GM11168 (cell line): ENCODE results near the gene RRP12.
"Not testable (repeated sequence)": the region's sequence is repeated elsewhere in the genome, so short reads cannot be mapped to it uniquely, and the experiment has no call there.

Experiments
- in situ Hi-C: fragments of 300-500 bp; cut with MboI; formaldehyde crosslinking; loops from one replicate; pipeline ENCODE4 v1.12.0; 2022; ENCODE audit warnings: low sequenced_read_pairs; ENCODE audit not compliant: unreplicated experiment

RRP12 gene

DNA sequence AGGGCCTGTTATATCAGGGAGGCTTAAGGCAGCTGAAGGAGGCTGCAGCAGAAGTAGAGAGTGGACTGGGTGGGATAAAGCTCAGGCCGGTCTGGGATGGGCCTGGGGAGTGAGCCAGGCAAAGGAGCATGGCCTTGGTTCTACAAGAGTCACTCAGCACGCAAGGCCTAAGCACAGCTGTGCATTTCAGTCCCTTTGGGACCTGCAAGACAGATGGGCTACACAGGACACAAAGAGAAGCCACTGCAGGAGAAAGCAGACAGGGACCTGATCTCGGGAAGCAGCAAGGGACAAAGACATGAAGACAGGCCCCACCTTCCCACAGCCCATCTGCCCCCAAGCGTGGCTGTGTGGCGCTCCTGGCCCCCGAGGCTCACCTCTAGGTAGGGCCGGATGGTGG is 29.4 kb downstream of the RRP12 start:
- in situ Hi-C loops, result no loop called here

DNA sequence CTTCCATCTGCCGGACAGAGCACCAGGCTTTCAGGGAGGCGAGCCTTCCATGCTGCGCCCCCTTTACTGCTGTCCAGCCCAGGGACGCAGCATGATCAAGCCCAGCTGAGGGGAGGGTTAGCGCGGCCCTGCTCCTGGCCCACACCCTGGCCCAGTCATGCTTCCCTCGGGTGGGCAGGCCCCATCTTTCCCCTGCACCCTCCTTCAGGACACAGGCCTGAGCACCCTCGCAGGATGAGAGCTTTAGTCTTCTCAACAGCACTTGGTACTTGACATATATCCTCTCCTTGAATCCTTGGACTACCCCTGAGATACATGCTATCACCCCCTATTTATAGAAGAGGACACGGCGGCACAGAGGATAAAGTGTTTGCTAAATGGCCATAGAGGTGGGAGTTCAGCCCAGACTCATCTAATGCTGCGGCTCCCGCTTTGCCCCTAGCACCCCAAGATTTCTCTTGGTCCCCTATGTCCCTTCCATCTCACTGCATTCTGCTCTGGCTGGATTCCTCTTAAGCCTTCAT is 34.0 kb downstream of the RRP12 start:
- in situ Hi-C loops, result no loop called here

DNA sequence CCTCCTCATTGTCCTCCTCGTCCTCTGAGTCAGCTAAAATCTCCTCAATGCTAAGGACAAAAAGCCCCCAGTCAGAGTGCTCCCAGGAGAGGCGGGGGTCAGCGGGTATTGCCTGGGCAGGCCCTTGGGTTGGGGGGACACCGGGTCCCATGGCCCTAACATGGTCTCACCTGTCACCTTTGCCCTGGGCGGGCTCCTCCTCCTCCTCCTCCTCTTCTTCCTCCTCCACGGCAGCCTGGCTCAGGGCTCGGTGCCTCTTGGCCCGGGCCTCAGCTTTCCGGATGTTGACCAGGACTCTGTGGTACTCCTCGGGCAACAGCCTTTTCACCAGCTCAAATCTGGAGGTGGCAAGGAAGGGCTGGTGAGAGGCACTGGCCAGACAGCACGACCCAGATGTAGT is 34.6 kb downstream of the RRP12 start:
- in situ Hi-C loops, result no loop called here

DNA sequence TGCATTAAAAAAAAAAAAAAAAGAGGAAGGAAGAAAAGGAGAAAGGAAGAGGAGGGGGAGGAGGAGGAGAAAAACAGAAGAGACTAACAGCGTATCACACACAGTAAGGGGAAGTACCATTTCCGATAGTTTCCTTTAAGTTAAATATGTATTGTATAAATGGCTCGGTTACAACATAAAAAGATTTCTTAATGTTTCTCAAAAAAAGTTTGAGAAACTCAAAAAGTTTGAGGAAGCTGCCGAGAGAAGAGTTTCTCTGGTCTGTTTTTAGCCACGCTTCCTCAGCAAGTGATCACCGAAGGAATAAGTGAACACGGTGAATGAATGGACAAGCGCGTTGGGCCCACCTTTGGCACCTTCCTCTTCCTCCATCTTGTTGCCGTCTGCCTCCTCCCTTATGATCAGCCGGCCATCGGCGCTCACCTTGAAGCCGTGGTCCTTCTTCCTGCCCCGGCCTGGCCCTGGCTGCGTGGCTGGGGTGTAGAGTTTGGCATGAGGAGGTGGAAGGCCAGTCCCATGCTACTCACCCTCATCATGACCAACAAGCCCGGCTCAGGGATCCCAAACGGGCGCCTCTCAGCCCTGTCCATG is 35.3 kb downstream of the RRP12 start:
- in situ Hi-C loops, result no loop called here

DNA sequence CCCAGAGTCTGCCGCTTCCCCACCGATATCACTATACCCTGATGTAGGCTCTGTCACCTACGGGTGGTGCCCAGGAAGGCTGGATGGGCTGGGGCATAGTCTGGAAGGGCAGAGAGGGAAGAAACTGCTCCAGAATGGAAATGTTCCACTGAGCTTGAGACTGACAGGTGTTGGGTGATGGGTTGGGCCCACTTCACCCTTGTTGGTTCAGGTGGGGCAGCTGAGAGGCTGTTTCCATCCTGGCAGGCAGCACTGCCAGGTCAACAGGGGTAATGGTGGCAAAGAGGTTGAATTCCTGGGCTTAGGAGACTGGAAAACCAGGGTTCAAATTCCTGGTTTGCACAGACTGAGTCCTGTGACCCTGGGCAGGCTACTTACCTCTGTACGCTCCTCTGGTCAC is 38.1 kb downstream of the RRP12 start:
- in situ Hi-C loops, result no loop called here

DNA sequence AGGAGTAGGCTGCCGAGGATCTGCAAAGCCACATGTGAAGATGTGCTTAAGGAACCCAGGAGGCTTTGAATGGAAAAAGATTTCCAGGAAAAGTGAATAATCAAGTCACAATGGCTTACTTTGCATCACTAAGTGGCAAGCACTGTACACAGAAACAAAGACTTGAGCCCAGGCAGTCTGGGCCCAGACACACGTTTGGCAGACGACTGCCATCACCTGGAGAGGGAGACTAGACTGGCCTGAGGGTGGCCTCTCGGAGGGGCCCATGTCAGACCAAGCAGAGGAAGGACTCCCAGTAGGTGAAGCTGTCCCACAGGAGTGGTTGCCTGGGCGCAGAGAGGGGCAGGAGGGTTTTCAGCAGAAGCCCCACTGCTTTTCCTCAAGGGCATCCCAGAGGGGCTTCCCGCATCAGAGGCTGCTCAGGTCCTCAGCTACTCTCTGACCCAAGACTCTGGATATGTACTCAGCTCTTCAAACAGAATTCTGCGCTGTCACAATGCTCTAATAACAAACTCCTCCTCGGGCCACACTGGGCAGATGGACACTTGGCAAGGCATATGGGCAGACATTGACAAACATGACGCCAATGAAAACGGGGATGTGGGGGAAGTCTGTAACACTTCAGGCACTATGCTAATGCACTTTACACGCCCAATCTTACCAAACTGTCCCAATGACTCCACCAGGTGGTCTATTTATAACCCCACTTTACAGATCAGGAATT is 38.7 kb downstream of the RRP12 start:
- in situ Hi-C loops, result no loop called here

DNA sequence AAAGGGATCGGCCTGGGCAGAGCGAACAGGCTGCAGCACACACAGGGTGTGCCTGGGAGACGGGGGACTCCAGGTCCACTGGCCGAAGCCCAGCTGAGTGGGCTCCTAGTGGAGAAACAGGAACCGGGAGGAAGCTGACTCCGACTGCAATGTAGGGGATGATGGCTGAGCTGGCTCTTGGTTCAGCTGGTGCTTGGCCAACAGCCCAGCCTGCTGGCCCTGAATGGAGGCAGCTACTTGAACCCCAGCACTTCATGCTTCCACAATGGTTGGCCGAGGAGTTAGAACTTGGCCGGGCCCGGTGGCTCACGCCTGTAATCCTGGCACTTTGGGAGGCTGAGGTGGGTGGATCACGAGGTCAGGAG is 39.6 kb downstream of the RRP12 start:
- in situ Hi-C loops, result no loop called here

DNA sequence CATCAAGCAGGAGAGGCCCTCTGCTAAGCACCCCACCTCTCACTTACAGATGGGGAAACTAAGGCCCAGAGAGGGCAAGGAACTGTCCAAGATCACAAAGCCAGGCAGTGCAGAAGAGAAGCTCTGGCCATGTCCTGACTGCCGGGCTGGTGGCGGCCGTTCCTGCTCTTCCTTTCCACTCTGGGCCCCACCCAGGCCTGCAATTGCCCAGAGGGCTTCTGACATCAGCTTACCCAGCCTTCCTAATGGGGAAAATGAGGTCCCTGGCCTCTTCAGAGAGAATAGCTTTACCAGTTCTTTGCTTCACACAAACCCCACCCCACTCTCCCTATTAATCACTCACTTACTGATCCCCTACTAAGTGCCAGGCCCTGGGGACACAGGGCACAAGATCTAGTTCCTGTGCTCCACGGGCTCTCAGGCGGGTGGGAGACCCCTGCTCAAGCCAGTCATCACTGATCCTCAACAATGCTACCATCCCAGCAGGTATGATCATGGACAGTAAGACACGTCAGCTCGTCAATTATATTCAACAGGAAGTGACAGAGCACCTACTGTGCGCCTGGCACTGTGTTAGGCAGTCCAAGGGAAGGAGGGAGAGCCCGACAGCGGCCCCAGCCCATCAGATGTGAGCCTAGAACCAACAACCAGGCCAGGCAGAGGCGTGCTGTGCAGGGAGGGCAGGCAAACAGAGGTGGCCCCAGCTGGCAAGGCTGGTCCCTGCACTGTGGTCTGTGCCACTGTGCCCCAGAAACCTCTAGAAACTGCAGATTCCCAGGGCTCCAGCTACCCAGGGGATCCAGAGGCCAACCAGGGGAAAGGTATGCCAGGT is 40.2 kb downstream of the RRP12 start:
- in situ Hi-C loops, result no loop called here

DNA sequence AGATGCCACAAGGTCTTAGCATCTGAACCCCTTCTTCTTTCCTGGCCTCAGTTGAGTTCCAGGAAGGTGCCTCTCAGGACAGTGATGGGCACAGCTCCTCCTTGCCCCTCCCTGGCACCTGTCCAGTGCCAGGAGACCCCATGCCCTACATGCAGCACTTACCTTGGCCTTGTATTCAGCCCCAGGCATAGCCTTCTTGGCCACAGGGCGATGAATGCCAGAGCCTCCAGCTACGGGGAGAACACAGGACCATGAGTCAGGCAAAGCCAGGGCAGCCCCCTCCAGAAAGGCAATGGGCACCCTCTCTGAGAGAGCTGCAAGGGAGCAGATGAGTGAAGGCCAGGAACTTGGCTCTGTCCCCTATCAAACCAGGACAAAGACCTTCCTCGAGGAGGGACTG is 42.4 kb downstream of the RRP12 start:
- in situ Hi-C loops, result no loop called here

DNA sequence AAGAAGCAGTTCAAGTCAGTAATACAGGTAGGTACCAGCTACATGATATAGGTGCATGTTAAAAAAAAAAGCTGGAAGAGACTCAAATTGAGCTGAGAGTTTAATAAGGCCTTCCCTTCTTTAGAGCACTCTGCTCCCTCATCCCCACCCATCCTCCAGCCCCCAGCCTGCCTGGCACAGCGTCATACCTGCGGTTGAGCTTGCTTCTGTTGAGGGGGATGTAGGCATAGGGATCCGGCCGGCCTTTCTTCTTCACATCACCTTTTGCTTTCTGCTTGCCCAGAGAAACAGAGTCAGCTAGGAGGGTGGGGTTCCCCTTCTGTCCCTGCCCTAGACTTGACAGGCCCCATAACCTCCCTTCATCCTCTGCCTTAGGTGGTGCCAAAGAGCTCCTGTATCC is 42.8 kb downstream of the RRP12 start:
- in situ Hi-C loops, result no loop called here

DNA sequence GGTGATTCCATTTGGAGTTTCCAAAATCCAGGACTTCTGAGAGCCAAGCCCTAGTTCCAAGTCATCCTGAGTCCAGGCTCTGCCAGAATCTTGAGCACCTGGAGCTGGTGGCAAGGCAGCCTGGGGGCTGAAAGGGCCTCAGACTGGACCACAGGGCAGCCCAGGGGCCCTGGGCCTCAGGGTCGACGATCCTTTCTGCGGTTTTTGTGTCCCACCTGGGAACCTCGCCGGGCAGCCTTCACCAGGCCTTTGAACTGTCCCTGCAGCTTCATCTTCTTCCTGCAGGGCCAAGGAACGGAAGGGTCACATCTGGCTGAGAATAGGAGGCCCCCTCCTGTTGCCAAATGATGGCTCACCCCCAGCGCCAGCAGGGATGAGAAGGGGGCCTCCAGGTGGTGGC is 44.2 kb downstream of the RRP12 start:
- in situ Hi-C loops, result no loop called here

DNA sequence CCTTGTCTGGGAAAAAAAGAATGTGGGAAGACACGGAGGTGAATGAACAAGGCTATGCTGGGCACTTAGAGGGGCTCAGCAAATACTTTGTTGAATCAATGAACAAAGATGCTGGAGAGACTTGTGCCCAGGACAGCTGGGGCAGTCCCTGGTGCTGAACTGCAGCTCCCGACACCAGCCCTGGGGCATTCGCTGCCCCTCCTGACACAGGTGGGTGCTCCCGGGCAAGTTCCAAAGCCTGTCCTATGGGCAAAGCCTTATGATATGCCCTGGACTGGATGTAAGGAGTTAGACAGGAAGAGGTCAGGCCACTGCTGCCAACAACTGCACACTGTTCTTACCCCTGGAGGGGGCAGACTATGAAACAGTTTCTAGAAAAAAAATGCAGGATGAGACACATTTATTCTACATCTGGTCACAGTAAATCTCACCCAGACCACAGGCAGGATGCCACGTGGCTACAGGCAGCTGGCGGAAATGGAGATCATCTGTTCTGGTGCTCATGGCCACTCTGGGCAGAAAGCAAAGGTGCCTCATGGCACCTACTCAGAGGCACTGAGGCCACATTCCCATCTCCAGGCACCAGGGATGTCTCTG is 44.7 kb downstream of the RRP12 start:
- in situ Hi-C loops, result no loop called here

DNA sequence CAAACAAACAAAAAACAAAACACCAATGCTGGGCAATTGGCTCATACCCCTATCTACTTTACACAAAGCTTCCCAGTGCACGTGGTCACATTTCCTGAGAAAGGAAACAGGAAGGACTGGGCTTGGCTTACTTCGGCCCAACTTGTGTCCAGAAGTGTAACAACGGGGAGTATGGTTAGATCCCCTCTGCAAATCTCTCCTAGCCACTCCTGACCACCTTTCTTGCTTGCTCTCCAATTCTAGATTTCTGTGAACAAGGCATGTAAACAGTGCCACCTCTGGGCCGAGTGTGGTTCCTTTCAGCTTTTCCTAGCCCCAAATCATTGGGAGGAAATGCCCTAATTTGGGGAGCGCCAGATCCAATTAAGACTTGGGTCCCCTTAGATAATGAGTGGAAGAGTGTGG is 45.6 kb downstream of the RRP12 start:
- in situ Hi-C loops, result no loop called here

DNA sequence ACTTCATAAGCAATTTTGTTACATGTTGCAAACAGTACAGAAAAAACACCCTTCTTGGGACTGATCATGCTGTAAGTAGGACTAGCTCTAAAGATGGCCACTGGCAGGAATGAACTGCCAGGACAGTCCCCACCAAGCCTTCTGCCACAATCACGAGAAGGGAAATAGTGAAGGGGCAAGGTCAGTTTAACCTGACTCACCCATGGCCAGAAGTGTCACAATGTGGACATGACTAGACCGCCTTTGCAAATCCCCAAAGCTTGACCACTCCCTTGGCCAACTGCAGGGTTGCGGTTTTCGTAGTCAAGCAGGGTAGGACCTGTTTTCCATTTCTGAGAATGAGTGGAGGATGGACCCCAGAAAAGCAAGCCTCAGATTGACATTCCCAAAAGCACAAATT is 47.2 kb downstream of the RRP12 start:
- in situ Hi-C loops, result no loop called here

DNA sequence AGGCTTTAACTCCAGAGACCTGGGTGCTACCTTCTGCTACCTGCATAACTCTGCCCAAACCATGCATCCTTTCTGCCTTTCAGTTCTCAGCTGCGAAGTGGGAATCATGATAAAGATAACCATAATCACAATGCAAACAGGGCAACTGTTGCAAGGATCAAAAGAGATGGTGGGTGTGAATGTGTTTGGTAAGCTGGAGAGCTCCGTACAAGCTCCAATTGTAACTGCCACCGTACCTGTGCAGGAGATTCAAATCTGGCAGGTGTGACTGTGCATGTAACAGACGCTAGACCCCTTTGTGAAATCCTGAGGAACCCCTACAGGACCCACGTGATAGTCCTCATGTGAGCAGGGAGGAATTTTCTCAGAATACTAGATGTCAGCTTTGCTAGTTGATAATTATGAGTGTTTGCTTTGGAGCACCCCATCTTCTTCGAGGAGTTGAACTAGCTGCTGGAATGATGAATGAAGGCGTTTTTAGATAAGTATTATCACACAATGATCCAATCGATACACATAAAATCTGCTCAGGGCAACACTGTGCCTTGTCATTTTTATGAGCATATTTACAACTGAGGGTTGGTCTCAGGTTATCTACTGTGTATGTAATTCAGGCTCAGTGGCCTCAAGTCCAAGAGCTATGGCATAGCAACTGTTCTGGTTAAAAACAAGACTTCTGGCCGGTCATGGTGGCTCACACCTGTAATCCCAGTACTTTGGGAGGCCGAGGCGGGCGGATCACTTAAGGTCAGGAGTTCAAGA is 51.2 kb downstream of the RRP12 start:
- in situ Hi-C loops, result no loop called here

DNA sequence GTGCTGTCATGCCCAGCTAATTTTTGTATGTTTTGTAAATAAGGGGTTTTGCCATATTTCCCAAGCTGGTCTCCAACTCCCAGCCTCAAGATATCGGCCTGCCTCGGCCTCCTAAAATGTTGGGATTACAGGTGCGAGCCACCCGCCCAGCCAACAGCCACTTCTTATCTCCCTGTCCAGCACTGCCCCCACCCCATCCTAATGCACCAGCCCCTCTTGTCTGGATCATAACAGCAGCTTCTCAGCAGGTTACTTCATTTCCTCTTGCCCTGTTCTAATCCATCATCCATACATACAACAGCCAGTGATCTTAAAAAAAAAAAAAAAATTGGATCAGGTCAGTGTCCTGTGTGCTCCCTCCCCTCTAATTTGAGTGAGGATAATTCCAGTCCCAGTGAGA is 53.8 kb downstream of the RRP12 start:
- in situ Hi-C loops, result no loop called here

DNA sequence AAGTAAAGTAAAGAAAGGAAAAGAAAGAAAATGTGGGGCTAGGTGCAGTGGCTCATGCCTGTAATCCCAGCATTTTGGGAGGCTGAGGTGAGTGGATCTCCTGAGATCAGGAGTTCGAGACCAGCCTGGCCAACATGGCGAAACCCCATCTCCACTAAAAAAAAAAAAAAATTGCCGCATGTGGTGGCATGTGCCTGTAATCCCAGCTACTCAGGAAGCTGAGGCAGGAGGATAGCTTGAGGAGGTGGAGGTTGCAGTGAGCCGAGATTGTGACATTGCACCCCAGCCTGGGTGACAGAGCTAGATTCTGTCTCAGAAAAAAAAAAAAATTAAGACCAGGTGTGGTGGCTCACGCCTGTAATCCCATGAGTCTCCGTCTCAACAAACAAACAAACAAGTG is 57.5 kb downstream of the RRP12 start:
- in situ Hi-C loops, result not testable (repeated sequence)

DNA sequence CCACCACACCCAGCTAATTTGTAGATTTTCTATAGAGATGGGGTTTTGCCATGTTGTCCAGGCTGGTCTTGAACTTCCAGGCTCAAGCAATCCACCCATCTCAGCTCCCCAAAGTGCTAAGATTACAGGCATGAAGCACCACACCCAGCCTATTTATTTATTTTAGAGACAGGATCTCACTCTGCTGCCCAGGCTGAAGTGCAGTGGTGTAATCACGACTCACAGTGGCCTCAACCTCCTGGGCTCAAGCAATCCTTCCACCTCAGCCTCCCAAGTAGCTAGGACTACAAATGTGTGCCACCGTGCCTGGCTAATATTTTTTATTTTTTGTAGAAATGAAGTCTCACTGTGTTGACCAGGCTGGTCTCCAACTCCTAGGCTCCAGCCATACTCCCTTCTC is 59.7 kb downstream of the RRP12 start:
- in situ Hi-C loops, result no loop called here

DNA sequence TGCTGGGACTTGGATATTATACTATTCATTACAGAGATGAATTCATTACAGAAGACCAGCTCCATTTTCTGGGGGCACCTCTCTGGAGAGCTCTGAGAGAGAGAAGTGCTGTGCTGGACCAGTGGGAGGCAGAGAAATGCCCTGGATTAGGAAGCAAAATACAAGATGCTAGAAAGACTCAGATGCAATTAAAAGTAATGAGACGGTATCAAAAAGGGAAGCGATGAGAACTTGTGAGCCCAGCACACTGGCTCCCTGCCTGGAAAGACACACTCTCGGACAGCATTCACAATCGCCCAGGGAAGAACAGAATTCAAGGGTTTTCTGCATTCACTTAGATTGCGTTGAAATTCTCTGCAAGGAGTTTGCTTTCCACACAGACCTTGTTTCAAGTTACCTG is 63.1 kb downstream of the RRP12 start:
- in situ Hi-C loops, result no loop called here
